Measurements from ENCODE around the gene CD151.

The CD151 gene

DNA sequence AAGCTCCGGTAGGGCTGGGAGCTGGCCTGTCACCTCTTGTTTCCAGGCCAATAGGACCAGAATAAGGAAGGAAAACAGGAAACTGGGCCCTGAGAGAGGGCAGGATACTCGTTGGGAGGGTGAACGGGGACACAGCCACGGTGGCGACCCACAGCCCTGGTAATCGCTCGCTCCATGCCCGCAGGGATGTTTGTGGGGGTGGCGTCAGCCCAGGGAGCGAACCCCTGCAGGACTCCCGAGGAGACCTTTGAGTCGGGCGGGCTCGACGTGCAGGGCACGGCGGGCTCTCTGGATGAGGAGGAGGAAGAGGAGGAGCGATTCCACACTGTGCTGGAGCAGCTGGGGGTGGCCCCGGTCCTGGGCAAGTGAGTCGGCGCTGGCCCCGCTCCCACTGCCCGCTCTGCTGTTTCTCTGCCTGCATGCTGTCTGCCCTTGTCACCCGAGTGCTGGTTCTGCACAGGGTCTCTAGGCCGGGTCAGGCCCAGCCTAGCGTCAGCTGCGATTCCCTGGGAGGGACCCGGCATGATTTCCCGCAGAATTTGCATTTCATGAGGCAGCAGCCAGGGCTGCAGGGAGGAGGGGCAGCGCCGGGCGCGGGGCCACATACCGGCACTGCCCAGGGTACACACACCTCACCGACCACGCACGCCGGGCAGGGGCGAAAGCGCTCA is 3.4 kb upstream of the CD151 start:
- no peak for DNase-seq (ENCODE audit: low read depth, low spot score)

DNA sequence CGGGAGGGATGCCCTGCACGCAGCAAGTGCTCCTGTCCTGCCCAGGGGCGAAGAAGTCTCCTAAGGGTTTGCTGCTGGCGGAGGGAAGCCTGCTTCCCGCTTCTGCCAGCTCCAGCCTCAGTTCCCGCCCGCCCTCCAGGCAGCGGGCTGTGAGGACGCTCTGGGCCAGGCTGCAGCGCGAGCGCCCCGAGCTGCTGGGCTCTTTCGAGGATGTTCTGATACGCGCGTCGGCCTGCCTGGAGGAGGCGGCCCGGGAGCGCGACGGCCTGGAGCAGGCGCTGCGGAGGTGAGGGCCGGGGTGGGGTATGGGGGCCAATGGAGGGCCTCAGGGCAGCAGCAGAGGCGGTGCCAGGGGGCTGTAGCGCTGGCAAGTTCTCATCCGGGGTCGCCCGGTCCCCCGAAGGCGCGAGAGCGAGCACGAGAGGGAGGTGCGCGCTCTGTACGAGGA is 2.9 kb upstream of the CD151 start:
- no peak for DNase-seq (ENCODE audit: low read depth, low spot score)

DNA sequence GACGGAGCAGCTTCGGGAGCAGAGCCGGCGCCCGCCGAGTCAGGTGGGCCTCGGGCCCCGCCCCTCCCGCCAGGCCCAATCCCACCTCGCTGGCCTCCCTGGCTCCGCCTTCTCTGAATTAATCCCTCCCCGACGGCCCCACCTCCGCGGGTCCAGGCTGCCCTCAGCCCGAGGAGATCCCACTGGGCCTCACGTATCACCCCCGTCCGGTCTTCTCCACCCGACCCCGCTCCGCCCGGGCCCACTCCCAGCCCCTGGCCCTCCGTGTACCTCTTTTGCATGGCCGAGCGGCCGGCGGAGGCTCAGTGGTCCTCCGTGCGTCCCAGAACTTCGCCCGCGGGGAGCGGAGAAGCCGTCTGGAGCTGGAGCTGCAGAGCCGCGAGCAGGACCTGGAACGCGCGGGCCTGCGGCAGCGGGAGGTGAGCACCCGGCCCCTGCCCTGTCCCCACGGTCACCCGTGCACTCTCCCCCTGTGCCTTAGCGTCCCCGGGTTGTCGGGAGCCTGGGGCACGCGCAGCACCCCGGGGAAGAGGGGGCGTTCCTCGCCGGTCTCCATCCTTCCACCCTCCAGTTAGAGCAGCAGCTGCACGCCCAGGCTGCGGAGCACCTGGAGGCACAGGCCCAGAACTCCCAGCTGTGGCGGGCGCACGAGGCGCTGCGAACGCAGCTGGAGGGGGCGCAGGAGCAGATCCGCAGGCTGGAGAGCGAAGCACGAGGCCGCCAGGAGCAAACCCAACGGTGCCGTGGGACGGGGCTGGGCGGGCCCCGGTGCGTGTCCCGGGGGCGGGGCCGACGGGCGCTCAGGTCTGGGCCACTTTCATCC is 2.2 kb upstream of the CD151 start:
- no peak for DNase-seq (ENCODE audit: low read depth, low spot score)

GRCh38 chr11:831118-831864 is 1.5 kb upstream of the CD151 start:
- DNase-seq (ENCODE audit: low read depth, low spot score), result no peak

DNA sequence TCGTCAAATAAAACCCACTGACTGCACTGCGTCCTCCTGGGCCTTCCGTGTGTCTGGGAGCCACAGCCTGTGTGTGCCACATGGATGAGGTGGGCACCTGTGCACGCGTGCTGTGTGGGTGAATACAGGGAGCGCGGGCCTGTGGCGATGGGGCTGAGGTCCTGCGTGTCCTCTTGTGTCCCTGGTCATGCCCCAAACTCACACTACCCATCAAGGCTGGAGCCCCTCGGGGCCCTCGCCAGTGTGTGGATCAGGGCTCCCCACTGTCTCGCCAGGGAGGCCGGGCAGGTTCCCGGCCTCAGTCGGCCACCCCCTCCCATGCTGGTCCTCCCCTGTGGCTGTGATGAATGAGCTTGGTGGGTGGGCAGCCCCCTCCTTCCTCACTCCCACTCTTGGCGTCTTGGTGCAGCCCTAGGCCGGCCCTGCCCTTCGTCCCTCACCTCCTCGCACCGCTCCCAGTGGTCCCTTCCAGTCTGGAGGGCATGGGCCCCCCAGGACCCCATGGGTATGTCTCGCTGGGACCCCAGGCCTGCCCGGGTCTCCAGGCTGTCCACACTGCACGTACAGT is 707 bp upstream of the CD151 start:
- no peak for DNase-seq (ENCODE audit: low read depth, low spot score)

- DNase-seq (ENCODE audit: low read depth, low spot score), result no peak
Observed at GRCh38 chr11:833114-833791, 501 bp downstream of the CD151 start.

DNA sequence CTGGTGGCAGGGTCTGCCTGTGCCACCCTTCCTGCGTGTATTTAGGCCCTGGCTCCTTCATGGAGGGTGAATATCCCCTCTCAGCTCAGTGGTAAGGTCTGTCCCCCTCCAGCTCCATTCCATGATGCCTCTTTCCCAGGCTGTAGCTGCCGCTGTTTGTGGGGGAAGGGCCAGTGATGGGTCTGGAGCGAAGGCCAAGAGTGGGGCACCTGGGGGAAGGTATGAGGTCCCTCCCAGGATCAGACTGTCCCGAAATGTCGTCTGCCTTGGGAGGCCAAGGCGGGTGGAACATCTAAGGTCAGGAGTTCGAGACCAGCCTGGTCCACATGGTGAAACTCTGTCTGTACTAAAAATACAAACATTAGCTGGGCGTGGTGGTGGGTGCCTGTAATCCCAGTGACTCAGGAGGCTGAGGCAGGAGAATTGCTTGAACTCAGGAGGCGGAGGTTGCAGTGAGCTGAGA is 1.1 kb downstream of the CD151 start:
- DNase-seq (ENCODE audit: low read depth, low spot score), result no peak

DNA sequence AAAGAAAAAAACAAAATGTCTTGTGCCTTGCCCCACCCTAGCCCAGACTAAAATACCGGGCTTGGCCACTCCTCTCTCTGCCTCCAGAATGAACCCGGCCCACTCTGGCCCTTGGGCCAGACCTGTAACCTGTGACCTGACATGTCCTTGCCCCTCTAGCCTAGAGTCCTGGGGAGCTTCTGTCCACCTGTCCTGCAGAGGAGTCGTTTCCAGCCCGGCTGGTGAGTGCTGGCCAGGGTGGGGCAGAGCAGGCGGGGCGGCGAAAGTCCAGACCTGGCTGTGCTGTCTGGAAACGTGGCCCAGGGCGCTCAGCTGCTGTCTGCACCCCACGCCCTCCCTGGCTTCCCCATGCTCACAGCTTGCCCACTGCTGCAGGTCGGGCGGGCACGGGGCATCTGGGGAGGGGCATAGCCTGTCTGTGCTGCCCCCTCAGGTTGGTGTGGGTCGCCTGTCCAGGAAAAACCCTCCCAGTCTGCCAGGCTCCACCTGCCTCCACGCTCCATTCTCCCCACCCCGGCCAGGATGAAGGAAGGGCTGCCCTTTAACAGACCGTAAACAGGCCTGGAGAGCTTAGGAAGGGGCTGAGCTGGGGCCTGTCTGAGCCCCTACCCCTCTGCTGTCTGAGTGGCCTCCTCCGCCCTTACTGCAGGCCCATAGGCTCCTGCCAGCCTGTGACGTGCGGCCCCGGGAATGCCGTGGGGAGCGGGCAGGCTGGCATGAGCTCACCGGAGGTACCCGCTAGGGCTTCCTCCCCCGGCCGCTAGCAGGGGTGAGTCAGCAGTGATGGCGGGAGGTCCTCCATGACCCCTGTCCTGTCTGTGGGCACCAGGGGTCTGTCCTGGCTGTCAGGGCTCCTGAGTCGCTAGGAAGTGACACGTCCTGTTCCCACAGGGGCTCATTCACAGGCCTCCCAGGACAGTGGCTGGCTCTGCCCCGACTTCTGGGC is 1.9 kb downstream of the CD151 start:
- DNase-seq (ENCODE audit: low read depth, low spot score), result no peak

- no peak for DNase-seq (ENCODE audit: low read depth, low spot score)
Observed at GRCh38 chr11:836274-836673, 3.5 kb downstream of the CD151 start.

- DNase-seq (ENCODE audit: low read depth, low spot score), result no peak
Observed at GRCh38 chr11:836700-837099, 3.9 kb downstream of the CD151 start.

GRCh38 chr11:837189-837989 is 4.6 kb downstream of the CD151 start:
- DNase-seq (ENCODE audit: low read depth, low spot score), result no peak

DNA sequence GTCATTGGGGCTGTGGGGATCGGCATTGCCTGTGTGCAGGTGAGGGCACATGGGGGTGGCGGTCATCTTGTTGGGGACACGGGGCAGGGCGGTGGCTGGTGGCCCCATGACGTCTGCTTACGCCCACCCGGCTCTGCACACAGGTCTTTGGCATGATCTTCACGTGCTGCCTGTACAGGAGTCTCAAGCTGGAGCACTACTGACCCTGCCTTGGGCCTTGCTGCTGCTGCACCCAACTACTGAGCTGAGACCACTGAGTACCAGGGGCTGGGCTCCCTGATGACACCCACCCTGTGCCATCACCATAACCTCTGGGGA is 5.2 kb downstream of the CD151 start:
- DNase-seq (ENCODE audit: low read depth, low spot score), result no peak

DNA sequence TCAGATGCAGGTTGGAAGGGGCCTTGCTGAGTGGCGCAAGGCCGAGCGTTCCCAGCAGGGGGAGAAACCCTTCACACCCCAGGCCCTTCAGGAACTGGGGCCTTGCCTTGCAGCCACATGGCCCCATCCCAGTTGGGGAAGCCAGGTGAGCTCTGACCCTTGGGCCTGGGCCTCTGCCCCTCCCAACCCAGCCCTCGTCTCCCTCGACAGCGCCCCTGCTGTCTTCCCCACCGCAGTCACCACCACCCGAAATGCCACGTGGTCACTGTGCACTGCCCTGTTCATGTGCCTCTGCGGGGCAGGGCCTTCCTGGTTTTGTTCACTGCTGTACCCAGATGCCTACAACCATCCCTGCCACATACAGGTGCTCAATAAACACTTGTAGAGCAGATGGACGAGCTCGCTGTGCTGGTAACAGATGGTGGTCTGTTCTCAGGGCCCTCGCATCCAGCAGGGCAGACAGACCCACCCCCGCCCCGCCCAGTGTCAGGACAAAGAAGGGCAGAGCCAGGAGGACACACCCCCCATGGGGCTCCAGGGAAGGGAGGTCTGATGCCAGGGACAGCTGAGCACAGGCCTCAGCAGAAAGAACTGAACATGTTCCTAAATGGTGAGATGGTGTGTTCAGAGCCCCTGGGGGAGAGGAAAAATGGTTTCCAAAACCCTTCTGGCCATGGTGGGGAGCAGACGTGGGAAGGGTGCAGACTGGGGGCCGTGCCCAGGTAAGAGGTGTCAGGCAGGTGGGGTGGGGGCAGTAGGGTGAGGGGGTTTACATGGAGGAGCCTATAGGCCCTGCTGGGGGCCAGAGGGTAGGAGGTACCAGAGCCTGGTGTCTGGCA is 5.9 kb downstream of the CD151 start:
- DNase-seq (ENCODE audit: low read depth, low spot score), result no peak

- DNase-seq (ENCODE audit: low read depth, low spot score), result no peak
Observed at GRCh38 chr11:839280-839623, 6.5 kb downstream of the CD151 start.

GRCh38 chr11:839875-840617 is 7.3 kb downstream of the CD151 start:
- DNase-seq (ENCODE audit: low read depth, low spot score), result no peak

GRCh38 chr11:841981-842369 is 9.2 kb downstream of the CD151 start:
- no peak for DNase-seq (ENCODE audit: low read depth, low spot score)

GRCh38 chr11:842370-843002 is 9.7 kb downstream of the CD151 start, which contains the start of the genes POLR2L and TSPAN4:
POLR2L (minus strand) TSS chr11:842529; CDS start chr11:842508, 21 bp downstream.
TSPAN4 (plus strand) TSS chr11:842852; CDS start chr11:850305, 7,453 bp downstream.
- DNase-seq (ENCODE audit: low read depth, low spot score), result no peak

Measured in brain pericyte (primary cell).